HG02973 (cell line): ENCODE results near the gene QSOX2.

ENCODE experiments used
- ATAC-seq: cut with Tn5 transposase; IDR thresholded peaks from one replicate; pipeline ENCODE4 v1.9.1; 2021; ENCODE audit warnings: moderate library complexity; ENCODE audit not compliant: unreplicated experiment

The QSOX2 gene

DNA sequence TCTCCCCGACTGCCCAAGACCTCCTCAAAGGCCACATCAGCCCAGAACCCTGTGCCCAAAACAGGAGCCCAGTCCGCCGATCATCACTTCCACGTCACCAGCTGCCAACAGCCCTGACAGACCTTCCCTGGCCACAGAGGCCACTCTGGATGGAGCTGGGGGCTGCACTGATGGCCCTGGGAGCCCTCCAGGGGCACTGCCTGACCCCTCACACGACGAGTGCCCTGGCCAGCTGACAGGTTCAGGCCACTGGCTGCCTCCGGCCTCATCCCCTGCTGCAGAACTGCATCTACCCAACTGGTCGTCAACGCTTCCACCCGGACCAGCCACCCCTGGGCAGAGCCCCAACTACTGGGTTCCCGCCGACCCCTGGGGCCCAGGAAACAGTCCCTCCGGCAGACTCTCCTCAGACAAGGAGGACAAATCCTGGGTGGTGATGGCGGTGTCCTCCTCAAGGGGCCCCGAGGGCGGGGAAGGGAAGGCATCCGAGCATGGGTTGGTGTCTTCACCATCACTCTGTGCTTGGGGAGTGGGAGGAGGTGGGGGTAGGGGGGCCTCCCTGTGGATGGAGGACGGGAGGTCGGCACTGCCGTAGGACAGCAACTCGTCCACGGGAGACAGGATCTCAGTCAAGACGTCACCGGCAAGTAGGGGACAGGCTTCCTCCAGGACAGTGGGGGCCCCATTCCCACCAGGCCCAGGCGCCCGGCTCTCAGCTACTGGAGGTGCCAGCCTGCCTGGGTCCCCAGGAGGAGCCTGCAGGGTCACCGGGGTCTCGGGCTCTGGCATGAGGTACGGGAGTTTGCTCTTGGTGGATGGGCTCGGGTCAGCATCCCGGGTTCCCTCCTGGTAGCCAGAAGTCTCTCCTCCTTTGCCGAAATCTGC is 7.9 kb upstream of the QSOX2 start:
- ATAC-seq = no peak

DNA sequence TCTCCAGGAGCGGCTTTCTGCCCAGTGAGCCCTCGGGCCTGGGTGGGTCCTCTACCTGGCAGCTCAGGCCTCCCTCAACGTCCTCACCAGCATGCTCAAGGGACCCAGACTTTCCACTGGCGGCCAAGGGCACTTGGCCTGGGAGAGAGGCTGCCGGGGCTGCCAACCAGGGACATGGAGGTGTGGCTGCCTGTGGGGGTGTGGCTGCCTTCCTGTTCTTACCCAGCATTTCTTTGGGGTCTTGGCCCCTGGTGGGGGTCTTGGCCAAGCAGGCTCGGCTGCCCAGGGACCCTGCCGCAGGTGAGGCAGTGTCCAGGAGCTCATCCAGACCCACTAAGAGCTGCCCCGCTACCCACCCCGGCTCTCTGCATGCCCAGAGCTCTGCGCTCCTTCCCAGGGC is 7.2 kb upstream of the QSOX2 start:
- ATAC-seq = no peak

DNA sequence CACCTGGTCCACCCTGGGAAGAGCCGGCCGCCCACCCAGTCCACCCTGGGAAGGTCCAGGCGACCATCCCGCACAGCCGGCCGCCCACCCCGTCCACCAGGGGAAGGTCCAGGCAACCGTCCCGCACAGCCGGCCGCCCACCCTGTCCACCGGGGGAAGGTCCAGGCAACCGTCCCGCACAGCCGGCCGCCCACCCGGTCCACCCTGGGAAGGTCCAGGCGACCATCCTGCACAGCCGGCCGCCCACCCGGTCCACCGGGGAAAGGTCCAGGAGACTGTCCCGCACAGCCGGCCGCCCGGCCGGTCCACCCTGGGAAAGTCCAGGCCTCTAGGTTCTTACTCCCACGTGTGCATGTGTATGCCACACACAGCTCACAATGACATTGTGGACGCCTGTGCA is 6.7 kb upstream of the QSOX2 start:
- ATAC-seq = no peak

DNA sequence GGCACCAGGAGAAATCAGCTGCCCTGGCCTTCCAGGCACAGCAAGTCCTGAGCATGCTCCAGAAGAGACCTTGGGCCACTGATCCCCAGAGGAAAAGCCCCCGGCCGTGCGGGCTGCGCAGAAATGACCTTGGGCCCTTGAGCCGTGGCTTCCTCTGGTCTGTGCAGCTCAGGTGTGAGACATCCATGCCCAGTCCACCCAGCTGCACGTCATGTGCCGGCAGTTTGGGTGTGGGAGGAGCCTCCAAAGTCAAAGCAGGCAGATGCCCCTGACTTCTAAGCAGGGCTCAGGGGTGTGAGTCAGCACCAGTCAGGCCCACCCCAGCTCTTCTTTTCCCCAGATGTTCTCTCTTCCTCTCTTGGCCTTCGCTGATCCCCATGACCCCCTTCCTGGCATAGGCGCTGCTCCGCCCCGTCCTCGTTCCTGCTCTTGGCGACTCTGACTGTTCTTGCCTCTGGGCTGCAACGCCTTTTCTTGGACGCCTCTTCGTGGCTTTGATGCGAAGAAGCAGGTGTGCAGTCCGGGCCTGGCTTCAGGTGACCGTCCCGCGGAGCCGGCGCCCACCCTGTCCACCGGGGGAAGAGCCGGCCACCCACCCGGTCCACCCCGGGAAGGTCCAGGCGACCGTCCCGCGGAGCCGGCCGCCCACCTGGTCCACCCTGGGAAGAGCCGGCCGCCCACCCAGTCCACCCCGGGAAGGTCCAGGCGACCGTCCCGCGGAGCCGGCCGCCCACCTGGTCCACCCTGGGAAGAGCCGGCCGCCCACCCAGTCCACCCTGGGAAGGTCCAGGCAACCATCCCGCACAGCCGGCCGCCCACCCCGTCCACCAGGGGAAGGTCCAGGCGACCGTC is 5.9 kb upstream of the QSOX2 start:
- no peak for ATAC-seq

DNA sequence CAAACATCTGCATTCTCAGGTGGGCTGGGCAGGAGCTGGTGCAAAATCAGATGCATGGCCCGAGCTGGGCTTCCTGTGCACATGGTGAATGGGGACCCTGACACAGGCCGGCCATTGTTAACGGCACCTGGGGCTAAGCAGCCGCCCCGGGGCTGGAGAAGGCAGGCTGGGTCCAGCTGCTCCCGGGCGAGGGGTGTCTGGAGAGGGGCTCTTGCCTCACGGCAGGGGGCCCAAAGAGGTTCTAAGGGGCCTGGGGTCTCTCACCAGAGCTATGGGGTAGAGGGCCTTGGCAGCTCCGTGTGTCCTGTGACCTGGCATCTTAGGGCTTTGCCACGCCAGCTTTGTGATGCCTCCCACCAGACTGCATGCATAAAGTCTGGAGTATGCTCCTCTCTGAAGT is 5.1 kb upstream of the QSOX2 start:
- no peak for ATAC-seq

DNA sequence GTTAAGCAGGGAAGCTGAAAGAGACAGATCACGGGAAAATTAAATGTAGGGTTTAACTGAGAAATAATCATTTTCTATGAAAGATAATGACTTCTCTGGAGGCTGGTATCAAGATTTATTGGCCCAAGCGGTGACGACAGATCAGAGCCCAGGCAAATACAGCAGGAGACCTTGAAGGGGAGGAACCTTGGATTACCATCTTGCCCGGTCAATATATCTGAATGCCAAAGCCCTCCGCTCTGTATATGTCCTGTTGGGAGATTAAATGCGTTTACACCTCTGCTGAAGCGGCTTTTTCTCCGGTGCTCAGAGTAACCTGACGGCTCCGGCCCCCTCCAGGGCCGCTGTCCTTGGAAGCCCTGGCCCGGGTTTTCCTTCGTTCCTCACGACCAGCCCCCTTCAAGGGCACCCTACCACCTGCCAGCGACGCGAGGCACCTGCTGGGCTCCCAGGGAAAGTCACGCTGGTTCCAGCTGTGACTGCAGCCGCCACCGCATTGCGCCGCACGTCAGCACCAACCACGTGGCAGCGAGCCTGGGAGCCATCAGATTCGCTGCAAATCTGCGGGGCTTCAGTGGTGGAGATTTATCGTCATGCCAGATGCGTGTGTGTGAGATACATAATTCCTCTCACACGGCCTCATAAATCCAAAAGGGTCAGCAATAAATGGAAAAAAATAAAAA is 4.4 kb upstream of the QSOX2 start:
- no peak for ATAC-seq

DNA sequence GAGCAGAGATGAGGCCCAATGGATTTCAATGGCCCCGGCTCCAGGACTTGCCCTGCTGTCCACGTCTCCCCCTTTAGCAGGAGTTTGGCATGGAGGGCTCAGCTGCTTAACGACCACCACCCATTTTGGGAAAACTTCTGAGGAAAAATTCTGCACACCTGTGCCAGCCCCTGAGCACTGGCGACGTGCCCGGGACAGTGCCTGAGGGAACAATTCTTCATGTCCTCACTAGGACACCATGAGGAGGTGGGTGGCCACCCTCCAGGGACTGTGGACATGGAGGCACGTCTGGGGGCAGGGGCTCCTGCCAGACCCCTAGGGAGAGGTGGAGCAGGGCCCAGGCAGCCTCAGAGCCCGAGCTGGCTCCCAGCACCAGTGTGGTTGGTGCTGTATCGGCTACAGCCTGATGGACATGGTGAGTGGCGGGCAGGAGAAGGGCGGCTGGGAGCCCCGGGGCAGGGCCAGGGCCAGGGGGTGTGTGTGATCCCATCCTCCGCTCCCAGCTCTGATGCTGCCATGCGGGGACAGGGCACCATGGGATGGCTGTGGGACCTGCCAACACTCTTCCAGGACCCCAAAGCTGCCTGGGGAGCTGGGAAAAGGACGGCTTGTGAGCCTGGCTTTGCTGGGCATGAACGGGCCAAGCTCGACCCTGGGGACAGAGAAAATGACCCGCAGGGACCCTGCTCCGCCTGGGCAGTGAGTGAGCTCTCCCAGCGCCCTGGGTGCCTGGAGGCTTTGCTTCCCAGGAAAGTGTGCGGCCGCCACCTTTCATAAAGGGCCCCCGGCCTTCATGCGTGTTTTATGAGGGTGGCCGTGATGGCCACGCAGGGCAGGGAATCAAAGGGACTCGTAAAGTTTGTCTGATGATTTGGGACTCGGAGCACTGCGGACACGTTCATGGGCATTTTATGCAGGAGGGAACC is 3.6 kb upstream of the QSOX2 start:
- ATAC-seq = no peak

DNA sequence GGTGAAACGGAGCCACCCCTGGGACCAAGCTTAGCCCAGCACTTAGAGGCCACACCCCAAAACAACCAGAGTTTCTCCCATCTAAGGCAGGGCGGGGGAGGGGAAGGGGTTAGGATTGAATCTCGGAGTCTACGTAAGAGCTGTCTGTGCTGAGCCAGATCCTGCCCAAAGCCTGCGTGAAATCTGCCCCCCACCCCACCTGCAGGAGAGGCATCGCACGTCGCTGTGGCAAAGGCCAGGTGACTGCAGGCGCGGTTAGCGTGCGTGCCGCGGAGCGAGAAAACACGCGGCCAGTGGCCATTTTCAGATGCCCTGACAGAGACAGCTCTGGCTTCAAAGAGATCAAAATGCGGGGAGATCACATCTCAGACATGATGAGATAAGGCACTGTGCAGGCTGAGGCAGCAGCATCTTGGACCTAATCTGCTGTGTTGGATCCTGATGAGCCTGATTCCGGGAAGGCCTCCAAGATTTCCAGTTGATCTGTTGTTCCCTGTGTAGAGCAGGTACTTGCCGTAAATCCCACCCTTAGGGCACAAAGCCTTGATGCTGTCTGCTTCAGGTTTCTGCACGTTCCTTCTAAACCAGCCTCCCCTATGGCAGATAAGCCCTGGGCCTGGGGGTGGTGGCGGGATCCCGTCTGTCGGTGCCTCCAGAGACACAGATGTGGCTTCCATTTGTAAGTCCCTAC is 2.5 kb upstream of the QSOX2 start:
- no peak for ATAC-seq

DNA sequence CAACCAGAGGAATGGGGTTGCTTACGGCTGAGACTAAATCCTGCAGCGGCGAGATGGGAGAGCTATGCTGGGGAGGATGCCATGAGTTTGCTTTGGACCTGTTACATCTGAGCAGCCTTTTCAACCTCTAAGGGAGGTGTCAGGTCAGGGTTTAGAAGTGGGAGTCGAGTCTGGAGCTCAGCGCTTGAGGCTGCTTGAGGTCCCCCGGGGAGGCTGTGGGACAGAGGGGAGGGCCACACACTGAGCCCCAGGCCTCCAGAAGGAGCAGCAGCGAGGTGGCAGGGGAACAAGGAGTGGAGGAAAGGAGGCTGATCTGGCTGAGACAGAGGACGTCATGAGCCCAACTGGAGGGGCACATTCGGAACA is 1.9 kb upstream of the QSOX2 start:
- no peak for ATAC-seq

DNA sequence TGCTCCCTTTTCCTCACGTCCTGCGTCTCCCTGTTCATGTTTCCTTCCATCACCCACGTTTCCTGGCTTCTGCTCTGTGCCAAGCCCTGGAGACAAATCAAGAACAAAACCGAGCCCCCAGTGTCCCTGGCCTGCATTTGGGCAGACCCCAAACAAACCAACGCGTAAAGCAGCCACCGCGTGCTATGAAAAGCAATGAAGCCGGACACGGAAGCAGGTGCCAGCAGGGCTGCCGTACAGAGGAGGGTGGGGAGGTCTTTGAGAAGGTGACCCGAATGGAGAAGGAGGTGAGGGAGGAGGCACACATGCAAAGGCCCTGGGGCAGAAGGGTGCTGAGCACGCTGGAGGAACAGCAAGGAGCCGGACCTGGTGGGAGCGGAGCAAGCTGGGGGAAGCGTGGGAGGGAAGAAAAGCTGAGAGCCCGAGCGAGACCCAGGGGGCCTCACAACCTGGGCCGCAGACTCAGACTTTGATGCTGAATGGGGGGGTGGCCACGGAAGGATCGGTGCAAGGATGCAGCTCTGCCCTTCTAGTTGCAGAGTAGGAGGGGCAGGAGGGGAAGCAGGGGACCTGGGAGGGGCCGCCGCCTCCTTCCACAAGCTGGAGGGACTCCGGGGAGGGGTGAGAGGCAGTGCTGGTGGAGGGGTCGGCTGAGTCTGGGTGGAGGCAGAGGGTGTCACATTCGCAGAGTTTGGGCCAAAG is 1.4 kb upstream of the QSOX2 start:
- no peak for ATAC-seq

DNA sequence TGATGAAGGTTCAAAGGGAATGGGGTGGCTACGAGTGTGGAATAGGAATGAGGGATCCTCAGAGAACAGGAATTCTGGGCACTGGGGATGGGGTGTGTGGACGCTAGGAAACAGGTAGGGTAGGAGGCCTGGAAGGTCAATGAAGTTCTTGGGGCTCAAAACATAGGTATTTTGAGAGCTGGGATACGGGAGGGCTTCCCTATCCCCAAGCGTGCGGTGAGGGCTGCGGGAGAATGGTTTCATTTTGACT is 718 bp downstream of the QSOX2 start:
- no peak for ATAC-seq

DNA sequence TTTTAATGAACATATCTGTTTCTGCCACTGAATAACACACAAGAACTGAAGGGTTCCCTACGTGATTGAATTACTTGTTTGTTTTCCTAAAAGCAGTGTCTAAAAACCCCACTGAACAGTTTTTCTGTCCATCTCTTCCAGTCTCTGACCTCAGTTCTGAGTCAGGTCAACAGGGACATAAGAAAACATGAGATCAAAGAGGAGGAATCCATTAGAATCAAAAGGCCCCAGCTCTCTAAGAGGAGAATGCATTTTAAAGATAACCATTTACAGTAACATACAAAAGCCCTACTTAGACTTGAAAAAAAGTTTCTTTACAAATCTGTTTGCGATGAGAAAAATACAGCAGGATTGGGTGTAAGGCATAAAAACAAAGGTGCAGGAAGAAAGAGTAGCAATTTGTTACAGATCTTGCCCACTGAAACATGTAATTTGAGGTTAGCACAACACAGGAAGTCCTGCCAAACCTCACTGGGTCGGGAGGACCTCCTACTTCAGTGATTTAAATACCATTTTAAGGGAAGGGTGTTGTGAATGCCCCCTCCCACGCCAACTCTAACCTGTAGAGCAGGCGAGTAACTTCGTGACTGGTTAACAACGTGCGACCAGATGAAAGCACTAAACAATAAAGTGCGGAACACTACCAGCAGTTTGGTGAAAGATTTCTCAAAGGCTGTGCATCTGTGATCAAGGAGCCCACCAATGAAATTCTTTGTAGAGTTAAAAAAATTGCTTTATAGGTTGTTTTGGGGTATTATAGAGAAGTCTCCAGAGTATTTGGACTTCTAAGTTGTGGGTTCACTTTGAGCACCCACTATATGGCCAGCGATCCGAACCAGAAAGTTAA is 1.3 kb downstream of the QSOX2 start:
- no peak for ATAC-seq

DNA sequence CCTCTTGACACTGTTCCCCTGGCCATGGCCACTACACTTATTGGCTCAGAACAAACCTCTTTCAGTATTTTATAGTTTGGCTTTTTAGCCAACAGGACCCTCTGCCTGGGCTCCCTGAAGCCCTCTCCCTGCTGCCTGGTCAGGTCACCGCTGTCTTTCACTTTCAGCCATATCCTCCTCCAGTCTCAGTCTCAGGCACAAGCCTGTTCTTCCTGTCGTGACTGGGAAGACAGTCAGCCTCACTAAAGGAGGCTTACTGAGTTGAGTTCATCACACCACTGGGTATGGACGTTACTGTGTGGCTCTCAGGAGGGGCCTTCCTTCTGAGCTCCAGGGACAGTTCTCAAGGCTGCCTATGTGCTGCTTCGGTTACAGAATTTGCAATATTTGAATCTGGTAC is 2.0 kb downstream of the QSOX2 start:
- ATAC-seq = no peak

DNA sequence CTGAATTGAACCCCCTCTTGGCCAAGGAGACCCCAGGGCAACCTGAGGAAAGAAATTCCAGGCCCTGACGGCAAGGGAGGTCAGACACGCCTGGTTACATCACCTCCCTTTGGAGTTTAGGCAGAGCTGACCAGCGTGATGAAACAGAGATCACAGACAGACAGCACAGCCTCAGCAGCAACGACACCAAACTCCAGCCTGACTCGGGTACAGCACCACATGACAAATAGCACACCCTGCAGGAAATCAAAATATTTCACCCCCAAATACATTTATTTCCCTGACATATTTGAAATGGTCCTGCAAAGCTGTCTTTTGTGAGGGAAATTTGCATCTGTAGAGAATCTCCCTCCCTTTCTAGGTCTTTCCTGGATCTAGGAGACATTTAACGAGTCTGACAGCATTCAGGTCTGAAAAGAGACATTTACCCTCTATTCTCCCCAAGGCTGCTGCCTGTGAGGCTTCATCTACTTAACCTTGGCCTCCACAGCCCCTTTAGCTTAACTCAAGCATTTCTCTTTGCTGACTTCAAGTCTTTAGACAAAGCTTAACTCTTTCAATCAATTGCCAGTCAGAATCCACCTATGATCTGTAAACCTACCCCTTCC is 2.6 kb downstream of the QSOX2 start:
- no peak for ATAC-seq

DNA sequence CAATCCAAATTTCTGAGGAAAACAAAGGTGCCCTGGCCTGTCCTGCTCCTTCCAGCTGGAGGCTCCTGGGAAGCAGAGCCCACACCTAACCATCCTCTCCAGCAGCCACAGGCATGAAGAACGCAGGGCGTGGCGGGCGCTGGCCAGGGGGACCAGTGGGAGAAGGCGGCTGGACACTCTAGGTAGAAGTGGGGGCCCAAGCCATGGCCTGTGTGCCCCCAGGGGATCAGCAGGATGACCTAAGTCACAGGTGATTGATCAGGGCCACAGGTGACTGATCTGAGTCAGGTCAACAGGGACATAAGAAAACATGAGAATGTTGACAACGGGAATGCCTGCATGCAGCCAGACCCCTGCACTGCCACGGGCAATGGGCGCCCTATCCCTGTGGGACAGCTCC is 3.4 kb downstream of the QSOX2 start:
- no peak for ATAC-seq

DNA sequence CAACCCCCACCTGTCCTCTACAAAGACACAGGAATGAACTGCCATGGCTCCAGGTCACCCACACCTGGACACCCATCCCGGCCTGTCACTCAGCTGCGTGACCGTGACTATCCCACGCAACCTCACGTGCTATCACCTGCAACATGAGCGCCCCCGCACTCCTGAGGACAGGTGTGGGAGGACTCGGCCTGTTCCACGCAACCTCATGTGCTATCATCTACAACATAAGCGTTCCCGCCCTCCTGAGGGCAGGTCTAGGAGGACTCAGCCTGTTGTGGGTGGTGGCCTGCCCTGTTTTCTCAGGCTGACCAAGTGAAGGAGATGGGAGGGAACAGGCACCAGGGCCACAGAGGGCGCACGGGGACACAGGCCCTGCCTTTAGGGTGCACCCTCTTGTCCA is 4.1 kb downstream of the QSOX2 start:
- ATAC-seq = no peak

DNA sequence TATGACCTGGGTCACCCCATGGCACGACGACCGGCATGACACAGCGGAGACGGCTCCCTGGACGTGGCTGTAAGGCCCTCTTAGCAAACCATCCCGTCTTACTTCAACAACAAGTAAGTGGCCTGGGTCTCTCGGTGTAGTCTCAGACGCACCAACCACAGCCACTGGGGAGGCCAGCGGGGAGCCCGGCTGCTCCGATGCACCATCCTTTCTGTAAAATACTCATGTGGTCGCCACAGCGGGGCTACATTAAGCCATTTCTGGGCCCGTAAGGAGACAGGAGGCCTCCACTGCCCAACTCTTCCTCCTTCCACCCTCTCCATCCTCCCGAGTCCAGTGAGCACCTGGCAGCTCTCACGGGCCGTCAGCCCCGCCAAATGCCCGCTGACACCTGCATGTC is 4.7 kb downstream of the QSOX2 start:
- no peak for ATAC-seq

DNA sequence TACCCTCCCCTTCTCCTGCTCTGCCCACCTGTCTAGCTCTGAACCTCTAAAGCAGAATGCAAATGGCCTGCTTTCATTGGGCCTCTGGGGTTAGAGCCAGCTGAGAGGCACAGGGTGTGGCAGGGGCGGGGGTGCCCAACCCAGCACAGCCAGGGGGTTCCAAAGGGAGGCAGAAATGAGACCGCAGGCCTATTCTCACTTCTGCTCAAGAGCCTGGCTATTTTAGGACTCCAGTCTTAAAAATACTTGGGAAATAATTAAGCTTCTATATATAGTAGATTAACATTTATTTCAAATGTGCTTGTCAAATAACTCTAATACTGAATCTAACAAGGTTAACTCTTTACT is 5.7 kb downstream of the QSOX2 start:
- no peak for ATAC-seq
